B cell (primary cell): ENCODE data around the gene MRC2.

ENCODE experiments used
- EZH2 ChIP-seq: IDR thresholded peaks from 2 replicates; pipeline ENCODE4 v1.6.1; 2012; ENCODE audit warnings: borderline replicate concordance, low read depth, mild to moderate bottlenecking, moderate library complexity, low read length; ENCODE audit not compliant: insufficient read depth, poor library complexity, severe bottlenecking
- TF ChIP-seq, protein P1 (sequence below): fragments of 200-600 bp; IDR thresholded peaks from one replicate; pipeline ENCODE4 v1.8.0; 2022; ENCODE audit warnings: antibody characterized with exemption, mild to moderate bottlenecking

DNA sequence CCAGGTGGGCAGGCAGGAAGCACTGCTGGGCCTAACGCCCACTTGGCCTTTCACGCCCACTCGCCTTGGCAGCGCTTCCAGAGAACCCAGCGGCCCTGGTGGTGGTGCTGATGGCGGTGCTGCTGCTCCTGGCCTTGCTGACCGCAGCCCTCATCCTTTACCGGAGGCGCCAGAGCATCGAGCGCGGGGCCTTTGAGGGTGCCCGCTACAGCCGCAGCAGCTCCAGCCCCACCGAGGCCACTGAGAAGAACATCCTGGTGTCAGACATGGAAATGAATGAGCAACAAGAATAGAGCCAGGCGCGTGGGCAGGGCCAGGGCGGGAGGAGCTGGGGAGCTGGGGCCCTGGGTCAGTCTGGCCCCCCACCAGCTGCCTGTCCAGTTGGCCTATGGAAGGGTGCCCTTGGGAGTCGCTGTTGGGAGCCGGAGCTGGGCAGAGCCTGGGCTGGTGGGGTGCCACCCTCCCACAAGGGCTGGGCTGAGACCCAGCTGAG is 64.7 kb downstream of the MRC2 start:
- TF ChIP-seq, protein P1, sequence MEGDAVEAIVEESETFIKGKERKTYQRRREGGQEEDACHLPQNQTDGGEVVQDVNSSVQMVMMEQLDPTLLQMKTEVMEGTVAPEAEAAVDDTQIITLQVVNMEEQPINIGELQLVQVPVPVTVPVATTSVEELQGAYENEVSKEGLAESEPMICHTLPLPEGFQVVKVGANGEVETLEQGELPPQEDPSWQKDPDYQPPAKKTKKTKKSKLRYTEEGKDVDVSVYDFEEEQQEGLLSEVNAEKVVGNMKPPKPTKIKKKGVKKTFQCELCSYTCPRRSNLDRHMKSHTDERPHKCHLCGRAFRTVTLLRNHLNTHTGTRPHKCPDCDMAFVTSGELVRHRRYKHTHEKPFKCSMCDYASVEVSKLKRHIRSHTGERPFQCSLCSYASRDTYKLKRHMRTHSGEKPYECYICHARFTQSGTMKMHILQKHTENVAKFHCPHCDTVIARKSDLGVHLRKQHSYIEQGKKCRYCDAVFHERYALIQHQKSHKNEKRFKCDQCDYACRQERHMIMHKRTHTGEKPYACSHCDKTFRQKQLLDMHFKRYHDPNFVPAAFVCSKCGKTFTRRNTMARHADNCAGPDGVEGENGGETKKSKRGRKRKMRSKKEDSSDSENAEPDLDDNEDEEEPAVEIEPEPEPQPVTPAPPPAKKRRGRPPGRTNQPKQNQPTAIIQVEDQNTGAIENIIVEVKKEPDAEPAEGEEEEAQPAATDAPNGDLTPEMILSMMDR, result no peak
- no peak for TF ChIP-seq EZH2
